Measurements from ENCODE around the gene ATP1A3.
"Not testable (repeated sequence)": the region's sequence is repeated elsewhere in the genome, so short reads cannot be mapped to it uniquely, and the experiment has no call there.

The ATP1A3 gene

DNA sequence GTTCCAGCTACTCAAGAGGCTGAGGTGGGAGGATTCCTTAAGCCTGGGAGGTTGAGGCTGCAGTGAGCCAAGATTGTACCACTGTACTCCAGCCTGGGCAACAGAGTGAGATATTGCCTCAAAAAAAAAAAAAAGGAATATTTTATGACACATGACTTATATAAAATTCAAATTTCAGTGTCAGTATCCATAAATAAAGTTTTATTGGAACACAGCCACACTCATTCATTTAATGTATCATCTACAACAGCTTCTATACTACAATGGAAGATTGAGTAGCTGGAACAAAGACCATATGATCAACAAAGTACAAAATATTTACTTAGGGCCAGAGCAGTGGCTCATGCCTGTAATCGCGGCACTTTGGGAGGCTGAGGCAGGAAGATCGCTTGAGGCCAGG, 18.7 kb upstream of the ATP1A3 start:
- DNase-seq (ENCODE audit: low read depth in 1 of 2, low spot score in 1 of 2): not testable (repeated sequence)

DNA sequence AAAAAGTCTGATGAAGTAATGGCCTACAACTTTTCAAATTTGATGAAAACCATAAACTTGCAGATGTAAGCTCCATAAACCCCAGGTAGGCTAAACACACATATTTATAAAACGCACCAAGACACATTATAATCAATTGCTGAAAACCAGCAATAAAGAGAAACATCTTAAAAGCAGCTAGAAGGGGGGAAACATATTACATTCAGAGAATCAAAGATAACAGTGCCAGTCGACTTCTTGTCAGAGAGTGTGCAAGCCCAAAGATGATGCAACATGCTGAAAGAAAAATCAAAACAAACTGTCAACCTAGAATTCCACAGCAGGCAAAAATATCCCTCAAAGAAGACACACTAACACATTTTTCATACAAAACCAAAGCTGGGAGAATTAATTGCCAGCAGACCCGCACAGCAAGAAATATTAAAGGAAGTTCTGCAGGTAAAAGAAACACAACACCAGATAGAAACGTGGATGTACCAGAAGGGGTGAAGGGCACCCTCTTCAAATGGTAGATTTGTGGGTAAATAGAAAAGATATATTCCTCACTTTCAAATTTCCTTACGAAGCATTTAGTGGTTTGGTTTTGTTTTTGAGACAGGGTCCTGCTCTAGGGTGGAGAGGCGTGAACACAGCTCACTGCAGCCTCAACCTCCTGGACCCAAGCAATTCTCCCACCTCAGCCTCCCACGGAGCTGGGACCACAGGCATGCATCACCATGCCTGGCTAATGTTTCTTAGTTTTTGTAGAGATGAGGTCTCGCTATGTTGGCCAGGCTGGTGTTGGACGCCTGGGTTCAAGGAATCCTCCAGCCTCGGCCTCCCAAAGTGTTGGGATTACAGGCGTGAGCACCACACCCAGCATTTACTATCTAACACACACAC, 16.5 kb upstream of the ATP1A3 start:
- DNase-seq (ENCODE audit: low read depth in 1 of 2, low spot score in 1 of 2): no peak

DNA sequence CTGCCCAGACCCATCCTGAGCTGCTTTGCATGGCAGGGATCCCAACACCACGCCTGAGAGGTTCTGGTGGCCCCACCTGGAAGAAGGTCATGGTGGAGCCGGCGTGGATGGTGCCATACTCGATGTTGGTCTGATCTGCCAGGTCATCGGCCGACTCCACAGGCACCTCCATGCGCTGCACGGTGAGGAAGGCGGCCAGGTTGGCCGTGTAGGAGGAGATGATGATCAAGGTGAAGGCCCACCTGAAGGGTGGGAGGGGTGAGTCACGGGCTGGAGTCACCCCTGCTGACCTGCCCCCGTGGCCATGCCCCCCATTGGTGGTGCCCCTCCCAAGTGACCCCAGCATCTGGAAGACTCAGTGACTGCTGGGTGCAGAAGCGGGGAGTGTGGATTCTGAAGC, 12.5 kb upstream of the ATP1A3 start:
- DNase-seq (ENCODE audit: low read depth in 1 of 2, low spot score in 1 of 2): no peak

DNA sequence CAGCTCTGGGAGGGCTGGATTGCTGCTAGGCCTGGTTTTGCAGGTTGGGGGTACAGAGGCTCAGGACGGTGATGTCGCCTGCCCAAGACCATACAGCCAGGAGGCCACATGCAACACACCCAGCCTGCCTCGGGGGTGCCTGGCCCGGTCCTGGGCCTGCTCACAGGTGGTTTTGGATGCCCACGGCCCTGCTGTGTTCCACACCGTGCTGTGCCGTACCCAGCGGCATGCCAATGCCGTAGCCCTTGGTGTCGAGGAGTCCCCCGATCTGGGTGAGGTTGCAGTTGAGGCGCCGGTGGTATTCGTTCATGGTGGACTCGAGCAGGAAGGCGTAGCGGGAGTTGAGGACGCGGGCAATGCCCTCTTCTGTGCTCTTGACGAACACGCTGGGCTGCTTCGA, 11.5 kb upstream of the ATP1A3 start:
- no peak for DNase-seq (ENCODE audit: low read depth in 1 of 2, low spot score in 1 of 2)

- no peak for DNase-seq (ENCODE audit: low read depth in 1 of 2, low spot score in 1 of 2)
Measured at GRCh38 chr19:42003506-42004294, 9.7 kb upstream of the ATP1A3 start.

DNA sequence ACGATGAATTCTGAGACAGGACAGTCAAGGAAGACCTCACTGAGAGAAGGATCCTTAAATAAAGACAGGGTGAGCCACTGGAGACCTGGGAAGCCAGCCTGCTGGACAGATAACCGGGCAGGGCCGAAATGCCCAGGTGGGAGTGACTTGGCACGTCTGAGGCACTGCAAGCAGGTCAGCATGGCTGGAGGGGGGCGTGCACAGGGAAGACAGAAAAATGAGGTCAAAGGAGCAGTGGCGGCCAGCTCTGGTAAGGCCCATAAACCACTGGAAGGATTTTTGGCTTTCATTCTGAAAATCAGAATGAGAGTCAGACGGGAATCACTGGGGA, 5.8 kb upstream of the ATP1A3 start:
- no peak for DNase-seq (ENCODE audit: low read depth in 1 of 2, low spot score in 1 of 2)

- no peak for DNase-seq (ENCODE audit: low read depth in 1 of 2, low spot score in 1 of 2)
Measured at GRCh38 chr19:41999071-41999877, 5.2 kb upstream of the ATP1A3 start.

- no peak for DNase-seq (ENCODE audit: low read depth in 1 of 2, low spot score in 1 of 2)
Measured at GRCh38 chr19:41998246-41999020, 4.4 kb upstream of the ATP1A3 start.

GRCh38 chr19:41997851-41998229, 3.8 kb upstream of the ATP1A3 start:
- DNase-seq (ENCODE audit: low read depth in 1 of 2, low spot score in 1 of 2): no peak

DNA sequence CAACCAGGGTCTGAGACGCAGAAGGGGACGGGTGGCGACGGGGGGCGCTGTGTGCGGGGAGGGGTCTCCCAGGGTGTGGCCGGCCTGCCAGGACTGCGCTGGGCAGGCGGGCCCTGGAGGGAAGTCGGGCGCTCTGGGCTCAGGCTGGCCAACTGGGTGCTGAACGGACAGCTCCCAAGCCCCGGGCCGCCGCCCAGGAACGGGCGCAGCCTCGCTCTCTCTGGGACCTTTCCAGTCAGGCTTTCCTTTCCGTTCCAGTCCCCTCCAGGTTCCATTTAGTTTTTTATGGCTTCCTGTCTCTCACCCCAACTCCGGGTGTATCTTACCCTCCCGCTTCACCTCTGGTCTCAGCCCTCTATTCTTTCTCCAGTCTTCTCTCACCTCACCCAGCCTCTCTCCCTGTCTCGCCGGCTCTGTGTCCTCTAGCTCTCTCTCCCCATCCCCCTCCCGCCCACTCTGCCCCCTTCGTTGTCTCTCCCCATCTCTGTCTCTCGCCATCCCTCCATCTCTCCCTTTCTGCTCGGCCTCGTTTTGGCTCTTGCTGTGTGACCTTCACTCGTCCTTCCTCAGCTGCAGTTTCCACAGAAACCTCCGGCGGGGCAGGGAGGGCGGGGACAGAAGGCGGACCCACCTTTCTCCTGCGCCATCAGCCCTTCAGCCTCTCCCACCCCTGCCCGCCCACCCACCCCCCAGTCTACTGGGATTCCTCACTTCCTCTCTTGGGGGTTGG, 3.3 kb upstream of the ATP1A3 start:
- no peak for DNase-seq (ENCODE audit: low read depth in 1 of 2, low spot score in 1 of 2)

GRCh38 chr19:41995959-41996797, 2.1 kb upstream of the ATP1A3 start:
- no peak for DNase-seq (ENCODE audit: low read depth in 1 of 2, low spot score in 1 of 2)

GRCh38 chr19:41994994-41995958, 1.2 kb upstream of the ATP1A3 start:
- DNase-seq (ENCODE audit: low read depth in 1 of 2, low spot score in 1 of 2): no peak

DNA sequence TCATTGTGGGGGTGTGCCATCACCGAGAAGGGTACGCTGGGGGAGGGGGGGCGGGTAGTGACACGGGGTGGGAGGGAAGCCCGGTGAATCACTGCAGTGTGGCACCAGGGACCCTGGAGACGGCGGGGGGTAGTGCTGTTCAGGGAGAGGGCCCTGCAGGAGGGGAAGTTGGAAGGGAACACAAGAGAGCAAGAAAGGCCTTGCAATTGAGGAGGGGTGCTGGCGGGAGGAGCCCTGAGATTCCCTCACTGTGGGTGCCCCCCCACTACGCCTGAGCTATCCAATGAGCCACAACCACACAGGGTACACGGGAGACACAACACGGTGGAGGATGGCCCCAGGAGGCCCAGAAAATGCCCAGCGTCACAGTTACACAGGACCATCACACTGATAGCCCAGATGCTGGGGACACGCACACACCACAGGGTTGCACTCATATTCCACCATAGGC, 516 bp upstream of the ATP1A3 start:
- DNase-seq (ENCODE audit: low read depth in 1 of 2, low spot score in 1 of 2): no peak

GRCh38 chr19:41991925-41992569, 2.0 kb downstream of the ATP1A3 start:
- DNase-seq (ENCODE audit: low read depth in 1 of 2, low spot score in 1 of 2): not testable (repeated sequence)

DNA sequence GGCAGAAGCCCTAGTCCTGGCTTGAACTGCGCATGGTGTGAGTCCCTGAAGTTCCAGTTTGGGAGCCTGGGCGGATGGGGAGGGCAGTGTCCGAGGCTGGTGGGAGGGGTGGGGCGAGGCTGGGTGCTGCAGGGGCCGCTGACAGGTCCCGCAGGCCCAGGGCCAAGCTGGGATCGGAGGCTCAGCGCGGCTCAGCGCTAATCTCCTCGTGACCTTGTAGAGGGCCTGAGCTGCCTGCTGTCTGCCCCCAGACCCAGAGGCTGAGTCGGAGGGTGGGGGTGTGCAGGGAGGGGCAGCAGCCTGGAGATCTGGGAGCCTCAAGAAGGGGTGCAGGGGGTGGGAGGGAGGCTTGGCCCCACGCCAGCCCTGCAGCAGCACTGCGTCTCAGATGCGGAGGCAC, 3.0 kb downstream of the ATP1A3 start:
- DNase-seq (ENCODE audit: low read depth in 1 of 2, low spot score in 1 of 2): no peak

- DNase-seq (ENCODE audit: low read depth in 1 of 2, low spot score in 1 of 2): no peak
Measured at GRCh38 chr19:41990615-41991014, 3.4 kb downstream of the ATP1A3 start.

- no peak for DNase-seq (ENCODE audit: low read depth in 1 of 2, low spot score in 1 of 2)
Measured at GRCh38 chr19:41990028-41990427, 4.0 kb downstream of the ATP1A3 start.

- DNase-seq (ENCODE audit: low read depth in 1 of 2, low spot score in 1 of 2): no peak
Measured at GRCh38 chr19:41988947-41989346, 5.1 kb downstream of the ATP1A3 start.
